LHCN-M2 (cell line): Measurements from ENCODE around the gene HAUS5. TPM values are rescaled to one million over a fixed set of nuclear protein-coding genes. Genes with fewer than 3 reads are reported as not detected.
"Not testable (repeated sequence)": the region's sequence is repeated elsewhere in the genome, so short reads cannot be mapped to it uniquely, and the experiment has no call there.

Experiments used
- DNase-seq: peaks from one replicate; pipeline ENCODE4 v3.0.0-alpha.2; 2012; ENCODE audit warnings: low read depth
- total RNA-seq: library from RNA; depleted of rRNA; stranded (reverse); fragments of >200 nt; gene quantifications from 2 replicates; pipeline ENCODE4 v1.2.3, GENCODE V29; 2014

Gene HAUS5
- total RNA-seq, 1 experiment from 2014 or later: 17.4 TPM

DNA sequence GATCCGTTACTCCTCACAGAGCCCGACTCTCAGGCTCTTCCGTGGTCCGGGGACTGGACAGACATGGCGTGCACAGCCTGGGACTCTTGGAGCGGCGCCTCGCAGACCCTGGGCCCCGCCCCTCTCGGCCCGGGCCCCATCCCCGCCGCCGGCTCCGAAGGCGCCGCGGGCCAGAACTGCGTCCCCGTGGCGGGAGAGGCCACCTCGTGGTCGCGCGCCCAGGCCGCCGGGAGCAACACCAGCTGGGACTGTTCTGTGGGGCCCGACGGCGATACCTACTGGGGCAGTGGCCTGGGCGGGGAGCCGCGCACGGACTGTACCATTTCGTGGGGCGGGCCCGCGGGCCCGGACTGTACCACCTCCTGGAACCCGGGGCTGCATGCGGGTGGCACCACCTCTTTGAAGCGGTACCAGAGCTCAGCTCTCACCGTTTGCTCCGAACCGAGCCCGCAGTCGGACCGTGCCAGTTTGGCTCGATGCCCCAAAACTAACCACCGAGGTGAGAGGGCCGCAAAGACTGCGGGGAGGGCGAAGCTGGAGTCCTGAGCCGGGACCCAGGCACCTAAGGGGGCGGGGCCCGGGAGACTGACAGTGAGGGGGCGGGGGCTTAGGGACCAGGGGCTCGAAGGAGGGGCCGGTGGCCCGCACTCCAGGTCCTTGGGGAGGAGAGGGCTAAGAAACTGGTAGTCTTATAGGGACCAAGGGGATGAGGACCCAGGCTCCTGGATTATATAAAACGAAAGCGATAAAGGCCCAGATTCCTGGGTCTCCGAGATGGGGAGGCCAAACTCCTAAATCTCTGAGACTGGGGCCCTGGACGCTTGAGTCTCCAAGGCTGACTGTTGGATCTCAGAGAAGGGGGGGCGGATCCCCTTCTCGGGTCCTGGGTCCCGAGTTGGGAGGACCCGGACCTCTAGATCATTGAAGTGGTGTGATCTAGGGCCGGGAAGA is 31.0 kb downstream of the HAUS5 start:
- peak; percentile 76 for DNase-seq

GRCh38 chr19:35644206-35644986 is 31.9 kb downstream of the HAUS5 start:
- DNase-seq: peak; percentile 90

GRCh38 chr19:35644987-35645679 is 32.6 kb downstream of the HAUS5 start:
- peak; percentile 38 for DNase-seq

DNA sequence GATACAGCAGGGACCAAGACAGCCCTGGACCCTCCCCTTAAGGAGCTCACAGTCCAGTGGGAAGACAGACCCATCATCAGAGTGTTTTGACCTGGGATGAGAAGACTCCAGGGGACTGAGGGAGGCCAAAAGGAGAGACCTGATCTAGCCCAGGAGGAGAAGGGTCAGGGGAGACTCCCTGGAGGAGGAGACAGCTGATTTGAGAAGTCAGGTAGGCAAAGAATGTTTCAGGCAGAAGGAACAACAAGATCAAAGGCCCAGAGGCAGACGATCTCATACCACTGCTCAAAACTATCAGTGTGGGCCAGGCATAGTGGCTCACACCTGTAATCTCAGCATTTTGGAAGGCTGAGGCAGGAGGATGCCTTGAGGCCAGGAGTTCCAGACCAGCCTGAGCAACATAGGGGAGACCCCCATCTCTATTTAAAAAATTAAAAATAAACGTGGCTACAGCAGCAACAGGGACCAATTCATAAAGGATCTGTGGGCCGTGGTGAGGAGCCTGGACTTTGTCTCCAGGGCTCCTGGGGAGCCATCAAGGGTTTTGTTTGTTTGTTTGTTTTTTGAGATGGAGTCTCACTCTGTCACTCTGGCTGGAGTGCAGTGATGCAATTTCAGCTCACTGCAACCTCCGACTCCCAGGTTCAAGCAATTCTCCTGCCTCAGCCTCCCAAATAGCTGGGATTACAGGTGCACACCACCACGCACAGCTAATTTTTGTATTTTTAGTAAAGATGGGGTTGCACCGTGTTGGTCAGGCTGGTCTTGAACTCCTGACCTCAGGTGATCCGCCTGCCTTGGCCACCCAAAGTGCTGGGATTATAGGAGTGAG is 33.4 kb downstream of the HAUS5 start:
- no peak for DNase-seq

DNA sequence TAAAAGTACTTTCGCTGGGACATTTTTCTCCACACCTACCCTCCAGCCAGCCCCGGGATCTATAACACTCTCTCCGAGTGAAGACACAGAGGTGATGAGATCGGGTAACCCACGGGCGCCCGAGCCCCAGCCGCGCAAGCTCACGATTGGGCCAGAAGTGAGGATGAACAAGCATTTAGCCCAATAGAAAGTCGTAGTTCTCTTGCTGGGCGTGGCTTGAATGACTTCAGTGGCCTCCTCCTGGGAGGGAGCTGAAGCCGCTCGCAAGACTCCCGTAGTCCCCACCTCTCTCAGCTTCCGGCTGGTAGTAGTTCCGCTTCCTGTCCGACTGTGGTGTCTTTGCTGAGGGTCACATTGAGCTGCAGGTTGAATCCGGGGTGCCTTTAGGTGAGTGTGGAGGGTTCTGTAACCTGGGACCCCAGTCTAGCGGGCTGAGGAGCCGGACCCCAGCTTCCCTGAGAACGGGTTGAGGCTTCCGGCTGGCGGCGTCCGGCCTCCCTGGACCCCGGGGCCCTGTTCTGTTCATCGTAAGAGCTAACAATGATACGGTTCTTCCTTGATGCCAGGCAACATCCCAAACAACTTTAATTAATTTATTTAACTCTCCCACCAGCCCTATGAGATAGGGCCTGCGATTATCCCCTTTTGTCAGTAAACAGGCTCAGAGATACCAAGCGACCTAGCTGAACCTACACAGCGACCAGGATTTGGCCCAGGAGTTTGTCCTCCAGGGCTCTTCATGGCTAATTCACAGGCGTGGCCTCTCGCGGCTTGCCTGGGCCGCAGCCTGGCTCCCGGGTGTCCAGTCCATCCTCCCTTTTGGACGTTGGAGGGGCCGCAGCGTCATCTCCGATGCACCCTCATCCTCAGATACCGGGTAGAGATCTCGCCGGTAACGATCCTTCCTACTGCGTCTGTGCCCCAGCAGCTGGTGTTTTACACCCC is 35.8 kb downstream of the HAUS5 start, which contains the start of gene COX6B1:
Gene COX6B1, plus strand, starts transcription at position 307 of the 945 bp plus-strand sequence. CDS start 2,921 bp downstream, outside the sequence.
- DNase-seq: peak; percentile 95

GRCh38 chr19:35650581-35650980 is 38.0 kb downstream of the HAUS5 start:
- DNase-seq: no peak

- not testable (repeated sequence) for DNase-seq
These were observed 42.3 kb downstream of the HAUS5 start for GRCh38 chr19:35654828-35655227.

DNA sequence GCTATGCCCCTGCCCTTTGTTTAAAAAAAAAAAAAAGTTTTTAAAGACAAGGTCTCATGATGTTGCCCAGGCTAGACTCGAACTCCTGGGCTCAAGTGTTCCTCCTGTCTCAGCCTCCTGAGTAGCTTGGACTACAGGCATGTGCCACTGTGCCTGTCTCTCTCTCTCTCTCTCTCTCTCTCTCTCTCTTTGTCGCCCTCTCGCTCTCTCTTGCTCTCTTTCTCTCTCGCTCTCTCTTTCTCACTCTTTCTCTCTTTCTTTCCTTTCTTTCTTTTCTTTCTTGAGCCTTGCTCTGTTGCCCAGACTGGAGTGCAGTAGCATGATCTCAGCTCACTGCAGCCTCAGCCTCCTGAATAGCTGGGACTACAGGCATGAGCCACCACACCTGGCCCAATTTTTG is 43.1 kb downstream of the HAUS5 start:
- no peak for DNase-seq

GRCh38 chr19:35656700-35657099 is 44.2 kb downstream of the HAUS5 start:
- DNase-seq: no peak

GRCh38 chr19:35657904-35658700 is 45.6 kb downstream of the HAUS5 start:
- peak; percentile 8 for DNase-seq

GRCh38 chr19:35661995-35662340 is 49.4 kb downstream of the HAUS5 start:
- DNase-seq: no peak

- DNase-seq: no peak
These were observed 51.4 kb downstream of the HAUS5 start for GRCh38 chr19:35663981-35664380.

DNA sequence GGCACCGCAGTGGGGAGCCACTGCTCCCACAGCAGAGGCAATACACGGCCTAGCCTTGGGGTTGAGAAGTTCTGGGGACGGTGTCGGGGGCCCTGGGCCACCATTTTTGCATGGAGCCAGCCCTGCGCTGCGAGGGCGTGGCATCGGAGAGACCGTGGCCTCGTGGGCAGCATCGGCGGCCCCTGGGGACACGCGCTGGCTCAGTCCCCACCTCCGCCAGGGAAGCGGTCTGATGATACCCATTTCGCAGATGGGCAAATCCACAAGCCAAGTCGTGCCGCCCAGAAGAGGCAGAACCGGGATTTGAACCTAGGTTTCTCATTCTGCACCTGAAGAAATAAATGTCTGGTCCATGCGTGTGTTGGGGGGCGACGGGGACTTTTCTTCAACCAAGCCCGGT is 52.6 kb downstream of the HAUS5 start:
- no peak for DNase-seq

DNA sequence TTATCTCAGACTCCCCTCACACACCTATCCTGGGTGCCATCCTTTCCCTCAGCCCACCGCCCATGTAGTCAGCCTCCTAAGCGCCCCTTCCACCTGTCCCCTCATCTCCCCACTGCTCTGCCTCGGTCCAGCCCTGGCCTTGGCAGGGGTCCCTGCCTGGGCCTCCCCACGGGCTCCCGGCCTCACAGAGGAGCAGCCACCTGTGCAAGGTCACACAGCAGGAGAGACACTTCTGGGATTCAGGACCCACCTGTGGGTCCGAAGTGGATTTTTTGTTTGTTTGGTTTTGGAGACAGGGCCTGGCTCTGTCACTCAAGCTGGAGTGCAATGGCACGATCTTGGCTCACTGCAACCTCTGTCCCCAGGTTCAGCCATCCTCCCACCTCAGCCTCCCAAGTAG is 53.1 kb downstream of the HAUS5 start:
- DNase-seq: no peak

DNA sequence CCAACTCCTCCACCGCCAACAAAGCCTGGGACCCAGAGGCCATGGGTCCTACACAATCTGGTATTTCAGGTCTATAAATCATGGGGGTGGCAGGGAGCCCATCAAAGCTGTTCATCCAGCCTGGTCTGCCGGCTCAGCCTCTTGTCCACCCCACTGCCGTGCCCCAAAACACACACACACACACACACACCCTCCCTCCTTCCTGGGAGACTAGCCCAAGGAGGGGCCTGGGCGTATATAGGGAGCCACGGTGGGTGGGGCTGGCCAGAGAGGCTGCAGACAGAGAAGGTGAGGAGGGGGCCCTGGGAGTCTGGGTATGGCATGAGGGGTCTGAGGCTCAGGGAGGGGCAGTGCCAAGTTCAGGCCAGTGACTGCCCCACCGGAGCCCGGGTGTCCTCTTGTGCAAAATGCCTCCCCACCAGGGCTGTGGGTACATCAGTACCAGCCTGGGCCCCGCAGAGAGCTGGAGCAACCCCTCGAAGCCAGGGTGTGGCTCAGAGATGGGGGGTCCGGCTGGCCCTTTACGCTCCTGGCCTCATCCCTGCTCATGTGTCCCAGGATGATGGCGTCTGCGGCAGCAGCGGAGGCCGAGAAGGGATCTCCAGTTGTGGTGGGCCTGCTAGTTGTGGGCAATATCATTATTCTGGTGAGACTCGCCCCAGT is 53.8 kb downstream of the HAUS5 start, which contains the start of gene UPK1A:
Gene UPK1A, plus strand, starts transcription at position 267 of the 663 bp plus-strand sequence. Its CDS starts 296 bp downstream, at position 563.
- DNase-seq: no peak

DNA sequence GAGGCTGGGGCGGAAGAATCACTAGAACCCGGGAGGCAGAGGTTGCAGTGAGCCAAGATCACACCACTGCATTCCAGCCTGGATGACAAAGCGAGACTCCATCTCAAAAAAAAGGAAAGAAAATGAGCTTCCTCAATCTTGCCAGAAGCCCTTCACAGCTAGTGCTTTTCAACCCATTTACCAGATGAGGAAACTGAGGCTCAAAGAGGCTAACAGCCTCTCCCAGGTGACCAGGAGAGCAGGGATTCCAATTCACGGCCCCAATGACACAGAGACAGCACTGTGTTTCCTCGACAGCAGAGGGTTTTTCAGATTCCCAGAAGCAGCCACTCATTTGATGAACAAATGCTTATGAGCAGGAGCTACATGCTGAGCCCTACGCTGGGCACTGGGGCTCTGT is 57.0 kb downstream of the HAUS5 start:
- DNase-seq: no peak

- DNase-seq: no peak
These were observed 57.4 kb downstream of the HAUS5 start for GRCh38 chr19:35669974-35670373.

DNA sequence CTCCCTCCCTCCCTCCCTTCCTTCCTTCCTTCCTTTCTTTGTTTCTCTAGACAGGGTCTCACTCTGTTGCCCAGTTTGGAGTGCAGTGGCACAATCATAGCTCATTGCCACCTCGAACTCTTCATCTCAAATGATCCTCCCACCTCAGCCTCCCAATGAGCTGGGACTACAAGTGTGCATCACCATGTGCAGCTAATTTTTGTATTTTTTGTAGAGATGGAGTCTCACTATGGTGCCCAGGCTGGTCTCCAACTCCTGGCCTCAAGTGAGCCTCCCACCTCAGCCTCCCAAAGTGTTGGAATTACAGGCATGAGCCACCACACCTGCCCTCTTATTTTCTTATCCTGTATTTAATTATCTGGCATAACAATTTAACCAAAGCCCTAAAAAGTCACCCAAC is 58.2 kb downstream of the HAUS5 start:
- no peak for DNase-seq
